Measurements from ENCODE around the gene POR.
"Not testable (repeated sequence)": the region's sequence is repeated elsewhere in the genome, so short reads cannot be mapped to it uniquely, and the experiment has no call there.

Gene POR

DNA sequence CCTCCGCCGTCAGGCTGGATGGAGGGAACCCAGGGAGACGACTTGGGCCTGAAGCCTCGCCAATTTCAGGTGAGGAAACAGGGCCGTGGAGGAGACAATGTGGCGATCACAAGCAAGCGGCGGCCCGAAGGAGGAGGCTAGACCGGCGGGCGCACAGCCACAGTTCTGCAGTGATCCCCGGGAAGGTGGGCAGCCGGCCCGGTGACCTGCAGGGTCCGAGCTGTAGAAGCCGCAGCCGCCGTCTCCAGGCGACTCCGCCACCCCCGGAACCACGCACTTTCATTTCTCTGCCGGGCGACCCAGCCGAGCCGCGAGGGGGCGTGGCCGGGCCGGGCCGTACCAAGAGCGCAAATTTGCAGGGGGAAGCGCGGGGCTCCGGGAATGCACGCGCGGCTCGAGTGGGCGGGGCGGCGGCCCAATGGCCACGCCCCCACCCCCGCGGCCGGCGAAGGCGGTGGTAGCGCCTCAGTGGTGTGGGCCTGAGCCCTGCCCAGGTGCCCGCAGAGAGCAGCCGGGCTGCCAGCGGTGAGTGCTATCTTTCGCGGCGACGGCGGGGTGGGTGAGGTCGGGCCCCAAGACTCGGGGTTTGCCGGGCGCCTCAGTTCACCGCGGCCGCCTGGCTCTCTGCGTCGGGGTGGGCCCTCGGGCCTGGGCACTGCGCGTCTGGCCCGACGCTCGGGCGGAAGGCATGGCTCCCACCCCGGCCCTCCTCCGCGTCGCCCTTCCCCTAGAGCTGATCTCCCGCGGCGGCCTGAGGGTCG, at the start of gene POR:
Gene POR, plus strand, starts transcription at position 501 of the 761 bp plus-strand sequence. CDS start 38,847 bp downstream, outside the sequence.
- DNase-seq (ENCODE audit: low spot score) = peak; percentile 96

DNA sequence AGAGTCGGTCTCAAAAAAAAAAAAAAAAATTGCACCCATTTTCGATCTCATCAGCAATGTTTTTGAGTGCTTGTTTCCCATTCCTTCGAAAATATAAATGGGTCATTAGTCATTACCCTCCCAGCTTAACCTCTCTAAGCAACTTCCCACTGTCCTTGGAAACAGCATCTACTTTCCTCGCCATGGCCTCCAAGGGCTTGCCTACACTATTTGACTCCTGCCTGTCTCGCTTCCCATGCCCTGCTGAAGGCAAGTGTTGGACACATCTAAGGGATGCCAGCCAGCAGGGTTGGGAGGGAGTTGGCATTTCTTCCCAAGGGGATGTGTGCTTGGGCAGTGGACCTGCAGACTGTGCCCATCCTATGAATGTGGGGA, 48.9 kb upstream of the POR start:
- no peak for DNase-seq (ENCODE audit: low spot score)

- peak; percentile 61 for DNase-seq (ENCODE audit: low spot score)
Measured at GRCh38 chr7:75866489-75867389, 48.2 kb upstream of the POR start.

DNA sequence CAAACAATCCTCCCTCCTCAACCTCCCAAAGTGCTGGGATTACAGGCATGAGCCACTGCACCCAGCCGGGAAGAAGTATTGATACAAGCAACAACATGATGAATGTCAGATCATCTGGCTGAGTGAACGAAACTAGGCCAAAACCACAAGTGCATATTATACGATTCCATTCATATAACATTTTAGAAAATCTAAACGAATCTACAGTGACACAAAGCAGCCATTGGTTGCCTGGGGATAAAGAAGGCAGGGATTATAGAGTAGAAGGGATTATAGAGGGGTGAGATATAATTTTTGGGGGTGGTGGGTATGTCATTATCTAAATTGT, 47.6 kb upstream of the POR start:
- DNase-seq (ENCODE audit: low spot score) = no peak

DNA sequence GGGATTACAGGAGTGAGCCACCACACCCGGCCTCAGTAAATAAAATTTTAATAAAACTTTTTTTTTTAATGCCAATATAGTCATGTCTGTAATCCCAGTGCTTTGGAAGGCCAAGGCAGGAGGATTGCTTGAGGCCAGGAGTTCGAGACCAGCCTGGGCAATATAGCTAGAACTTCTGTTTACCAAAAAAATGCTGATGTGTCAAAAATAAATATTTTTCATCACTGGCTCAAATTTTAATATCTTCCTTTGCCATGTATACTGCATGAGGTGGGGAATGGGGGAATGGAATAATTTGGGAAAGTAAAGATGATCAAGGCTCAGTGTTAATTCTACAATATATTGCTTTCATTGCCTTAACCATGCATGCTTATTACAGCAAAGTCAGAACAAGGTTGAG, 46.8 kb upstream of the POR start:
- DNase-seq (ENCODE audit: low spot score) = no peak

DNA sequence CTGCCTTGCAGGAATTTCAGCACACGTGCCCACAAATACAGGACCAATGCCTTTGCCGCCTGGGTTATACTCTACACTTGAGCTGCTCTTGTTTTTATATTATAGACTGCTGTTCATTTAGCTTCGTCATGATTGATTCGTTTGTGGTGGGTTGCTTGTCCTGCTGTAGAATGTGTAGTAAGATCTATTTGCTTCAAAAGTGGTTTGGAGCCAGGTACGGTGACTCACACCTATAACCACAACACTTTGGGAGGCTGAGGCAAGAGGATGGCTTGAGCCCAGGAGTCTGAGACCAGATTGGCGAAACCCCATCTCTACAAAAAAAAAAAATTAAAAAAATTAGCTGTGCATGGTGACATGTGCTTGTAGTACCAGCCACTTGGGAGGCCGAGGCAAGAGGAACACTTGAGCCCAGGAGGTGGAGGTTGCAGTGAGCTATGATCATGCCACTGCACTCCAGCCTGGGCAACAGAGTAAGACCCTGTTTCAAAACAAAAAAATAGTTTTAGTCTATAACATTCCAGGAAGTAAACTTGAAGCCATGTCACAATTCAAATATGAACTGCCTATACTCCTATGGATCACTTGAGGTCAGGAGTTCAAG, 45.1 kb upstream of the POR start:
- DNase-seq (ENCODE audit: low spot score) = no peak

- DNase-seq (ENCODE audit: low spot score) = no peak
Measured at GRCh38 chr7:75870557-75871161, 44.3 kb upstream of the POR start.

DNA sequence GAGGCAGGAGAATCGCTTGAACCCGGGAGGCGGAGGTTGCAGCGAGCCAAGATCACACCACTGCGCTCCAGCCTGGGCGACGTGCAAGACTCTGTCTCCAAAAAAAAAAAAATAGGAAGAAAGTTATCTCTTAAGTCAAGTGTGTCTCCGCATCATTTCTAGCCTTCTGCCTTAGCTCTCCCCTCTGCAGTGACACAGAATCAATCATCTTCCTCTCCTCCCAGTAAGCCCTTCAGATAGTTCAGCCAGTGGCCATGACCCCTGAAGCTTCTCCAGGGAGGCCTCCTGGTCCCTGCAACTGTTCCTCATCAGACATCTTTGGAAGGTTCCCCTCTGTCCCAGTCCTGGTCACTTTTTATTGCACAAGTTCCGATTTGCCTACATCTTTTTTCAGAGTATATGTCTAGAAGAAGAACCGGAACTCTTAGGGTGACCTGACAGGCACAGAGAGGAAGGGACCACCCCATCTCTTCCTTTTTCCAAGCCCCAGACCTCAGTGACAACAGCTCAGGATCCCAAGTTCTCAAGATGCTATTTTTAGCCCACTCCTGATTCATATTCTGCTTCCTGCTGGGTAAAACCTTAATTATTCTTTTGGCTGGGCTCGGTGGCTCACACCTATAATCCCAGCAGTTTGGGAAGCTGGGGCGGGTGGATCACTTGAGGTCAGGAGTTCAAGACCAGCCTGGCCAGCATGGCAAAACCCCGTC, 42.7 kb upstream of the POR start:
- DNase-seq (ENCODE audit: low spot score) = no peak

DNA sequence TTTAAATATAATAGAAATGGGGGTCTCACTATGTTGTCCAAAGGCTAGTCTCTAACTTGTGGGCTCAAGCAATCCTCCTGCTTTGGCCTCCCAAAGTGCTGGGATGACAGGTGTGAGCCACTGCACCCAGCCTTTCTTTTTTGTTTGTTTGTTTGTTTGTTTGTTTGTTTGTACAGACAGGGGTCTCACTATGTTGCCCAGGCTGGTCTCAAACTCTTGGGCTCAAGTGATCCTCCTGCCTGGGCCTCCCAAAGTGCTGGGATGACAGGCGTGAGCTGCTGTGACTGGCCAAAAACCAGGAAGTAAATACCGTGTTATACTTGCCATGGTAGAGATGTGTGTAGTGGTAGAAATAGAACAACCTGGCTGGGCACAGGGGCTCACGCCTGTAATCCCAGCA, 40.8 kb upstream of the POR start:
- not testable (repeated sequence) for DNase-seq (ENCODE audit: low spot score)

DNA sequence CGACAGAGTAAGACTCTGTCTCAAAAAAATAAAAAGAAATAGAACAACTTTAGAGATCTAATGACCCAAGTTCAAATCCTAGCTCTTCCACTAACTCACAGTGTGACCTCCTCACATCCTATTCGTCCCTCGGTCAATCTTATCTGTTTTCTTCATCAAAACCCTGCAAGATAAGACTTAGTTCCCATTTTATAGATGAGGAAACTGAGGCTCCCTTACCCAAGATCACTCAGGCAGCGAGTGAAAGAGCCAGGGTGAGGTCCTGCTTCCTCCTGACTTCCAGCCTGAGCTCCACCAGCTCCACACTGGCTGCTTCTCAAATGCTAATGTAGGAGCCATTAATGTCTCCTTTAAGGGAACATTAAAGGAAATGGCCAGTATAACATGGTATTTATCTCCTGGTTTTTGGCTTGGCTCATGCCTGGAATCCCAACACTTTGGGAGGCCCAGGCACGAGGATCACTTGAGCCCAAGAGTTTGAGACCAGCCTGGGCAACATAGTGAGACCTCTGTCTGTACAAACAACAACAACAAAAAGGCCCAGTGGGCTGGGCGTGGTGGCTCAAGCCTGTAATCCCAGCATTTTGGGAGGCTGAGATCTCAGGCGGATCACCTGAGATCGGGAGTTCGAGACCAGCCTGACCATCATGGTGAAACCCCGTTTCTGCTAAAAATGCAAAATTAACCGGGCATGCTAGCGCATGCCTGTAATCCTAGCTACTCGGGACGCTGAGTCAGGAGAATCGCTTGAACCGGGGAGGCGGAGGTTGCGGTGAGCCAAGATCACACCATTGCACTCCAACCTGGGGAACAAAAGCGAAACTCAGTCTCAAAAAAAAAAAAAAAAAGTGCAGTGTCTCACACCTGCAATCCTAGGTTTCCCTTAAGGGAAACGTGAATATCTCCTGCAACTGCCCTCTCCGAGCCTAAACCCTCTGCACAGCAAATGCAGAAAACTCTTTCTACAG, 39.6 kb upstream of the POR start:
- no peak for DNase-seq (ENCODE audit: low spot score)

- DNase-seq (ENCODE audit: low spot score) = no peak
Measured at GRCh38 chr7:75876126-75876881, 38.7 kb upstream of the POR start.

DNA sequence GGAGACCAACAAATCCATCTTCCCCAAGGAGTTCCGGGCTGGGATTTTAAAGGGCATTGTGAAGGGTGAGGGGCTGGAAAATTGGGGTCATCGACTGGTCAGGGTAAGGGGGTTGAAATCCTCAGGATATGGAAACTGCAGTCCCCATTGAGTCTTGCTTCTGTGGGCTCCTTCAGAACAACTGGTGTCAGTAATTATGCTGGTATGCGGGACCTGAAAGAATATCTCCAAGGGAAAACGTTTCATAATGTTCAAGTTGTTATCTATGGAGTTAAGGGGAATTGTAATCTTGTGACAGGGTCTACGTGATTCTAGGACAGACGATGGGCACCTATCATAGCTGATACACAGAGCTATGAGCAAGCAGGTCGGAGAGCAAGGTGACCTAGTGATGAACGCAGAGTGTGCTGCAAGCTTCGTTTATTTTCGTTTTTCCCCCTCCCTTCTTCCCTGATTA, 36.6 kb upstream of the POR start:
- no peak for DNase-seq (ENCODE audit: low spot score)

- DNase-seq (ENCODE audit: low spot score) = peak; percentile 94
Measured at GRCh38 chr7:75878769-75879611, 36.0 kb upstream of the POR start, which contains the start of gene RHBDD2. Gene RHBDD2 (plus strand): TSS chr7:75879034. CDS start chr7:75879083, 49 bp downstream.

DNA sequence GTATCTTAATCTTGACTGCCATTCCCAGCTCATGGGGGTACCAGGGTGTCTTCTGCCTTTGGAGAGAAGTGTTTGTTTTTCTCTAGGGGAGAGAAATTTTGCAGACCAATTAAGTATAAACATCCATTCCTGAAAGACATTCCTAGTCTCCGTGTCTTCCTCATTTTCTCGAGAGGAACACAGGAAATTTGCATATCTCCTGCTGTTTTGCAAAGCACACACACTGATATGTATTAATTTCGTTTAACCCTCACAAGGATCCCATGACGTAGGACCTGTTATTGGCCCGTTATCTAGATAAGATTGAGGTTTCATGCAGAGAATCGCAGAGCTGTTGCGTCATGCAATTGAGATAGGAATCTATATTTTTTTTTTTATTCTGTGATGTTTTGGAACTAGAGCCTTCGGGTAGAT, 35.2 kb upstream of the POR start:
- peak; percentile 58 for DNase-seq (ENCODE audit: low spot score)

DNA sequence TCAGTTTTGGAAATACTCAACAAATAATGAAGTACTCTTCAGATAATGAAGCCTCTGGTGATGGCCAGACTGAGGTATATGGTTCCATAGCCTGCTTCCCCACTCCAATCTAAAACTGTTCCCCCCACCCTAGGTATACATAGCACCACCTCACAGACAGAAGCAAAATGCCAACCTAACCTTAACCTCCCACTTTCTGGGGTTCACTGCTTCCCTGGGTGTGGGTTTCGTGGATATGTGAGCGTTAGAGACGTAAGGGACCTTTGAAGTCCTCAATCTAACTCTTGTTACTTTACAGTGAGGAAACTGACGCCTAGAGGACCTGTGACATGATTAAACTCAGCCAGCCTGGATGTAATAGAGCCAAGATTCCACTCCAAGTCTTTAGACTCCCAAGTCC, 34.7 kb upstream of the POR start:
- DNase-seq (ENCODE audit: low spot score) = no peak

GRCh38 chr7:75881436-75882095, 33.4 kb upstream of the POR start:
- DNase-seq (ENCODE audit: low spot score) = no peak

GRCh38 chr7:75883265-75883824, 31.6 kb upstream of the POR start:
- DNase-seq (ENCODE audit: low spot score) = not testable (repeated sequence)

DNA sequence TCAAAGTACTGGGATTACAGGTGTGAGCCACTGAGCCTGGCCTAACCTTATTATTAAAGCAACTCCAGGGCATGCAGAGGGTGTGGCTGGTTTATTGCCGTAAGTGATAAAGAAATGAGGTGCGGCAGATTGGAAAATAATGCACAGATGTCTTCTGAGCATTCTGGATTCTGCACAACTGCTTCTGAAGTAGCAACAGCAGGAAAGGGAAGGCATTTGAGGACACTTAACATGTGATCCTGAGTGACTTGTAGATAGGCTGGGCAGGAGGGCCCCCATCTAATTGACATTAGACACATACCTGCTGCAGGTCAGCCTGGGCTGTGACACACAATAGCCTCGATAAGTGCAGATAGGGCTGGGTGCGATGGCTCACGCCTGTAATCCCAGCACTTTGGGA, 30.5 kb upstream of the POR start:
- DNase-seq (ENCODE audit: low spot score) = peak; percentile 15

Measured in hematopoietic multipotent progenitor cell treated with erythropoietin and hydrocortisone succinate and interleukin-3 and kit ligand, for 17 days (in vitro differentiated cells).